OCI-LY7 (cell line): ENCODE results near the gene TMEM37.

ENCODE experiments used
- CTCF ChIP-seq: fragments of 200-600 bp; sonication (generic); conservative IDR thresholded peaks from 2 replicates; pipeline ENCODE4 v1.5.1; 2014; ENCODE audit warnings: mild to moderate bottlenecking, antibody characterized with exemption, low read length, moderate library complexity, mixed read lengths
- EZH2phosphoT487 ChIP-seq: fragments of 200-600 bp; sonication (generic); IDR thresholded peaks from 2 replicates; pipeline ENCODE4 v1.6.1; 2018; ENCODE audit warnings: low read depth, borderline replicate concordance, mild to moderate bottlenecking, mixed run types, antibody characterized with exemption, low read length, moderate library complexity, mixed read lengths

DNA sequence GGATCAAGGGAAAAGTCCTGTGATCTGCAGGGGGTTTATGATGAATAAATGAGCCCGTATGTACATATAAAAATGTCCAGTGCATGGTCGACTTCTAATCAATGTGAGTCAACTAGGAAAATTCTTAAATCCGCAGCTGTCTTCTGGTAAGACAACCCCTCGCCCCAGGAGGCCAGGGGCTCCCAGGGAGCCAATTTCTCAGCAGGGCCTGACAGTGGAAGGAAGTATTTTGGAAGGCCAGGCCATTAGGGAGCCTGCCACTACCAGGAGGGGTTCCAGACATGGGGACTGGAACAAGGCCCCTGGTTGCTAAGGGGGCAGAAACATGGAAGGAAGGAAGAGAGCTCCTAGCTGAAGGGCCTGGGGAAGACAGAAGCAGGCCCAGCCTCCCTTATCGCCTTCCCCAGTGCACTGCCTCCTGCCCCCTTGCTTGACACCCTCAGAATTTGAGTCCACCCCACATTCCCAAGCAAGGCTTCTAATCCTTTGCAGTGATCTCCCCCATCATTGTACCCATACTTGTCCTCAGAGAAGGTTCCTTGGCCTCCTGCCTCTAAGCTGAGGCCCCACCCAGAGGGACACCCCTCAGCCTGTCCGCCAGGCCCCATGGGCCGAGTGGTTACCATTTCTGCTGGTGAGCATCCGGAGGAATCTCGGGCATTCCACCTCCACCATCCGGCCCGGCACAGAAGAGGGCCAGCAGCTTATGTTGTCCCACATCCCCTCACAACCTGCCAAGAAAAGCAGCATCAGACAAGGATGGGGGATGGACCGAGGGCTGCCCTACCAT lies 46.7 kb downstream of the TMEM37 start:
- TF ChIP-seq CTCF (no peak), EZH2phosphoT487 (no peak)
